SK-N-SH (cell line): ENCODE results near the gene TBL3. TPM values are rescaled to one million over a fixed set of nuclear protein-coding genes. Genes with fewer than 3 reads are reported as not detected.

ENCODE experiments used
- CTCF ChIA-PET: fragments of 300-600, 350-600 bp; formaldehyde crosslinking; extraction: SDS; loops from one replicate; lab custom pipeline; 2021; lab: Yijun Ruan, JAX
- POLR2A ChIA-PET: fragments of 350-600 bp; sonication (Branson Sonifier 250); formaldehyde crosslinking; extraction: SDS; loops from one replicate; lab custom pipeline; 2020; ENCODE audit warnings: antibody characterized with exemption, inconsistent platforms; lab: Yijun Ruan, JAX
- DNase-seq: peaks from one replicate; pipeline ENCODE4 v3.0.0; 2012
- H2AFZ ChIP-seq: fragments of 200-600 bp; sonication (generic); 2 replicates; pipeline ENCODE4 v1.8.1; 2016; ENCODE audit warnings: antibody characterized with exemption, mild to moderate bottlenecking, low read depth
- H3F3A ChIP-seq: fragments of 200-600 bp; sonication (generic); replicated peaks from 2 replicates; pipeline ENCODE3; 2016; ENCODE audit warnings: antibody characterized with exemption, mild to moderate bottlenecking; ENCODE audit not compliant: insufficient read depth
- H3K27ac ChIP-seq, 2 experiments: fragments of 200-500 bp in 1 of 2; fragments of 200-600 bp in 1 of 2; sonication (Bioruptor generic) in 1 of 2; sonication (generic), shearing (Covaris generic) in 1 of 2; 2 replicates each; pipeline versions ENCODE4 v1.5.1 to v1.6.1; 2014 to 2016; ENCODE audit warnings: low read depth in 2 of 2, inconsistent platforms in 1 of 2, low read length in 1 of 2, mild to moderate bottlenecking in 1 of 2, mixed read lengths in 1 of 2
- H3K27me3 ChIP-seq: fragments of 200-600 bp; sonication (generic), shearing (Covaris generic); 2 replicates; pipeline ENCODE4 v1.6.1; 2016; ENCODE audit warnings: mixed run types; ENCODE audit not compliant: insufficient read depth
- H3K36me3 ChIP-seq, 2 experiments: fragments of 200-500 bp in 1 of 2; fragments of 200-600 bp in 1 of 2; sonication (Bioruptor generic) in 1 of 2; sonication (generic) in 1 of 2; replicated peaks in 1 of 2; 2 replicates each; pipeline versions ENCODE3 to v1.5.1; 2014 to 2016; ENCODE audit warnings: low read length in 1 of 2, mild to moderate bottlenecking in 1 of 2; ENCODE audit not compliant: insufficient read depth in 2 of 2, control insufficient read depth in 1 of 2
- H3K4me1 ChIP-seq, 2 experiments: fragments of 200-500 bp in 1 of 2; fragments of 200-600 bp in 1 of 2; sonication (Bioruptor generic) in 1 of 2; sonication (generic), shearing (Covaris generic) in 1 of 2; 2 replicates each; pipeline versions ENCODE4 v1.5.1 to v1.6.1; 2014 to 2016; ENCODE audit warnings: low read depth in 1 of 2, low read length in 1 of 2, mixed run types in 1 of 2; ENCODE audit not compliant: insufficient read depth in 2 of 2, control insufficient read depth in 1 of 2
- H3K4me2 ChIP-seq: fragments of 200-600 bp; sonication (generic), shearing (Covaris generic); 2 replicates; pipeline ENCODE4 v1.6.1; 2017; ENCODE audit warnings: mixed run types
- H3K4me3 ChIP-seq, 2 experiments: fragments of 200-500 bp in 1 of 2; fragments of 200-600 bp in 1 of 2; sonication (Bioruptor generic) in 1 of 2; sonication (generic), shearing (Covaris generic) in 1 of 2; 2 replicates each; pipeline versions ENCODE4 v1.5.1 to v1.8.1; 2014 to 2016; ENCODE audit warnings: low read depth in 2 of 2, inconsistent platforms in 1 of 2, low read length in 1 of 2, mild to moderate bottlenecking in 1 of 2, mixed read lengths in 1 of 2, moderate library complexity in 1 of 2
- H3K79me2 ChIP-seq: fragments of 200-600 bp; sonication (generic); 2 replicates; pipeline ENCODE4 v1.8.1; 2017; ENCODE audit warnings: mild to moderate bottlenecking; ENCODE audit not compliant: insufficient read depth
- H3K9ac ChIP-seq: fragments of 200-600 bp; sonication (generic); 2 replicates; pipeline ENCODE4 v1.6.1; 2017; ENCODE audit warnings: mixed run types
- H3K9me2 ChIP-seq: fragments of 200-600 bp; sonication (generic); 2 replicates; pipeline ENCODE4 v1.6.1; 2017; ENCODE audit warnings: mixed run types
- H3K9me3 ChIP-seq: fragments of 200-600 bp; sonication (generic); 2 replicates; pipeline ENCODE4 v1.6.1; 2017; ENCODE audit warnings: mixed run types, mild to moderate bottlenecking, moderate library complexity
- H4K20me1 ChIP-seq: fragments of 200-600 bp; sonication (generic); 2 replicates; pipeline ENCODE4 v1.6.1; 2017; ENCODE audit warnings: mild to moderate bottlenecking, mixed run types; ENCODE audit not compliant: insufficient read depth
- CHD2 ChIP-seq: fragments of 150-350 bp; IDR thresholded peaks from 2 replicates; pipeline ENCODE4 v1.6.1; 2018; ENCODE audit warnings: low read length; ENCODE audit not compliant: partially characterized antibody
- EP300 ChIP-seq, 2 experiments: IDR thresholded peaks; 2 replicates each; pipeline versions ENCODE4 v1.4.0 to v1.6.1; 2012; ENCODE audit warnings: borderline replicate concordance in 1 of 2, low read depth in 1 of 2, low read length in 1 of 2
- EZH2phosphoT487 ChIP-seq: fragments of 200-600 bp; sonication (generic); IDR thresholded peaks from 2 replicates; pipeline ENCODE4 v1.6.1; 2017; ENCODE audit warnings: low read depth, mixed run types, mild to moderate bottlenecking, antibody characterized with exemption, moderate library complexity, borderline replicate concordance
- FOSL2 ChIP-seq: IDR thresholded peaks from 2 replicates; pipeline ENCODE4 v1.4.0; 2012; ENCODE audit warnings: low read depth, mild to moderate bottlenecking, moderate library complexity, borderline replicate concordance
- FOXJ3 ChIP-seq: sonication (generic); formaldehyde crosslinking; IDR thresholded peaks from 2 replicates; pipeline ENCODE4 v1.5.1; 2020; ENCODE audit warnings: mild to moderate bottlenecking, missing genetic modification reagents
- GABPA ChIP-seq: IDR thresholded peaks from 2 replicates; pipeline ENCODE4 v1.4.0; 2012; ENCODE audit warnings: low read depth, mild to moderate bottlenecking
- MAX ChIP-seq: IDR thresholded peaks from 2 replicates; pipeline ENCODE4 v1.4.0; 2012; ENCODE audit warnings: low read depth
- MEF2A ChIP-seq: IDR thresholded peaks from 2 replicates; pipeline ENCODE4 v1.4.0; 2012; ENCODE audit warnings: low read depth, borderline replicate concordance
- MXI1 ChIP-seq: IDR thresholded peaks from 2 replicates; pipeline ENCODE4 v1.6.1; 2012; ENCODE audit warnings: mild to moderate bottlenecking, low read depth, low read length, improper control_type of control experiment
- NRF1 ChIP-seq: IDR thresholded peaks from 2 replicates; pipeline ENCODE4 v1.6.1; 2012; ENCODE audit warnings: low read depth, mild to moderate bottlenecking, low read length
- SIN3A ChIP-seq: IDR thresholded peaks from 2 replicates; pipeline ENCODE4 v1.6.1; 2012; ENCODE audit warnings: low read depth, mild to moderate bottlenecking, low read length, moderate library complexity, borderline replicate concordance
- SMC3 ChIP-seq: IDR thresholded peaks from 2 replicates; pipeline ENCODE4 v1.6.1; 2012; ENCODE audit warnings: low read depth, low read length, improper control_type of control experiment
- TCF12 ChIP-seq: IDR thresholded peaks from 2 replicates; pipeline ENCODE4 v1.4.0; 2012
- USF1 ChIP-seq: IDR thresholded peaks from 2 replicates; pipeline ENCODE4 v1.4.0; 2012; ENCODE audit warnings: low read depth, borderline replicate concordance
- ZBTB33 ChIP-seq: IDR thresholded peaks from 2 replicates; pipeline ENCODE4 v1.4.0; 2012; ENCODE audit warnings: low read depth, borderline replicate concordance
- WGBS: methylation state at CpG from one replicate; pipeline ENCODE4 v1.1.6; 2017; ENCODE audit warnings: low lambda C conversion rate; 5-methylcytosine and 5-hydroxymethylcytosine counted together
- polyA plus RNA-seq, 3 experiments: library from polyadenylated mRNA; depleted of rRNA; stranded (reverse); fragments of >200 nt; gene quantifications; 2 replicates each; pipeline ENCODE4 v1.2.3, GENCODE V29; 2012
- TF ChIP-seq, protein P1 (sequence below): fragments of 150-350 bp; IDR thresholded peaks from 2 replicates; pipeline ENCODE4 v1.6.1; 2016; ENCODE audit warnings: mild to moderate bottlenecking, low read depth, low read length
- TF ChIP-seq, protein P2 (sequence below): fragments of 150-350 bp; IDR thresholded peaks from 2 replicates; pipeline ENCODE4 v1.6.1; 2017; ENCODE audit warnings: antibody characterized with exemption, low read length, low read depth, borderline replicate concordance

TBL3 gene
- polyA plus RNA-seq, 1 of the 3 experiments (the other 2 are of a cell fraction): 37.1 TPM

DNA sequence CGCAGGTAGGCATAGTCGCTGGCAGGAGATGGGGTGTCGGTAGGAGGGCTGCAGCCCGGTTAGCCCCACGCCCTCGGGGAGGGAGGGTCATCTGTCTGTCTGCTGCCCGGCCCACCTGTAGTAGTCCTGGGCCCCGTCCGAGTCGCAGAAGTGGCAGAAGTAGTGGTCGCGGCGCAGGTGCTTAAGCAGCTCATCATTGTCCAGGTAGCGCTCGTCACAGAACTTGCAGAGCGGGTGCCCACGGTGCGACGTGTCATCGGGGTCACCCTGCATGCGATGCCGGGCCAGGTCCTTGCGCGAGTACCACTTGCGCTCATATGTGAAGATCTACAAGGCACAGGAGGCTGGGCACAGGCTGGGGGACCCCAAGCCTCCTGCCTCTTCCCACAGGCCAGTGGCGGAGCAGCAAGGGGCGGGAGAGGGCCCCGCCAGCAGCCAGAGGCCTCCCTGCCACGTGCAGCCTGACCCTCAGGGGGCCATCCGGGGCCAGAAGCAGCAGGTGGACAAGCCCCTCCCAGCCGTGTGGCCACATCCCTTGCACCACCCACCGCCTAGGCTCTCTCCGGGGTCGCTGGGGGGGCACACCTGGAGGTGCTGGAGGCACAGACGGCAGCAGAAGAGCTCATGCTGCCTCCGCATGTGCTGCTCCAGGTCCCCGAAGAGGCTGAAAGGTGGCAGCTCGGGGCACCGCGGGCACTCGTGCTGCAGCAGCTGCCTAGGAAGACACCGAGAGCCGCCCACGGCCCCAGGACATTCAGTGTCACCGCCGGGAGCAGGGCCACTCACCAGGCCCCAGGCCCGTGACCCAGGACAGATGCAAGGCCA, 30.8 kb downstream of the TBL3 start:
- no peaks in the 10 kb centered on the region for H3K9me3 ChIP-seq
- POLR2A ChIA-PET: interaction anchor here (0.5 to 1.4 kb wide), 3 partner anchors 38 to 916 kb away, joined by 3 to 4 read pairs (median 3); partner anchors contain the start of genes RPS2 and TRAF7
- H3F3A ChIP-seq: peaks cover 7% of the 10 kb centered on the region
- H3K4me3 ChIP-seq: no peak overlapping the region
- H3K79me2 ChIP-seq: peaks cover 57% of the 10 kb centered on the region
- TF ChIP-seq USF1 (no peak), NRF1 (no peak), MEF2A (no peak), MAX (no peak), SMC3 (no peak), EZH2phosphoT487 (no peak), GABPA (no peak), FOXJ3 (CRISPR knock-in tag) (no peak), TCF12 (no peak), FOSL2 (no peak), SIN3A (no peak), EP300 (IDR thresholded peaks at IDR 0.05; ENCODE audit: borderline replicate concordance in 1 of 2, low read depth in 1 of 2, low read length in 1 of 2) (no peak), ZBTB33 (no peak), CHD2 (no peak), MXI1 (no peak)
- TF ChIP-seq, protein P1, sequence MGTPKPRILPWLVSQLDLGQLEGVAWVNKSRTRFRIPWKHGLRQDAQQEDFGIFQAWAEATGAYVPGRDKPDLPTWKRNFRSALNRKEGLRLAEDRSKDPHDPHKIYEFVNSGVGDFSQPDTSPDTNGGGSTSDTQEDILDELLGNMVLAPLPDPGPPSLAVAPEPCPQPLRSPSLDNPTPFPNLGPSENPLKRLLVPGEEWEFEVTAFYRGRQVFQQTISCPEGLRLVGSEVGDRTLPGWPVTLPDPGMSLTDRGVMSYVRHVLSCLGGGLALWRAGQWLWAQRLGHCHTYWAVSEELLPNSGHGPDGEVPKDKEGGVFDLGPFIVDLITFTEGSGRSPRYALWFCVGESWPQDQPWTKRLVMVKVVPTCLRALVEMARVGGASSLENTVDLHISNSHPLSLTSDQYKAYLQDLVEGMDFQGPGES: no peak
- TF ChIP-seq, protein P2, sequence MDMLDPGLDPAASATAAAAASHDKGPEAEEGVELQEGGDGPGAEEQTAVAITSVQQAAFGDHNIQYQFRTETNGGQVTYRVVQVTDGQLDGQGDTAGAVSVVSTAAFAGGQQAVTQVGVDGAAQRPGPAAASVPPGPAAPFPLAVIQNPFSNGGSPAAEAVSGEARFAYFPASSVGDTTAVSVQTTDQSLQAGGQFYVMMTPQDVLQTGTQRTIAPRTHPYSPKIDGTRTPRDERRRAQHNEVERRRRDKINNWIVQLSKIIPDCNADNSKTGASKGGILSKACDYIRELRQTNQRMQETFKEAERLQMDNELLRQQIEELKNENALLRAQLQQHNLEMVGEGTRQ: no peak
- peaks cover 3 to 56% of the 10 kb centered on the region in 2 experiments for H3K36me3 ChIP-seq
- no peak overlapping the region for H2AFZ ChIP-seq
- CTCF ChIA-PET: interaction anchor here (0.7 to 4.1 kb wide), 18 partner anchors 10 to 249 kb away, joined by 3 to 108 read pairs (median 14); partner anchors contain the start of genes ECI1, GFER, NOXO1 and NTHL1
- H3K4me1 ChIP-seq: peaks cover 17 to 42% of the 10 kb centered on the region in 2 experiments; a peak in 3 of 4 replicates
- no peak for DNase-seq
- H3K9ac ChIP-seq: no peak overlapping the region
- H3K27ac ChIP-seq: no peak overlapping the region
- H3K4me2 ChIP-seq: no peak overlapping the region
- WGBS: 97% methylated on average over 26 of the region's 47 CpGs
- no peaks in the 10 kb centered on the region for H3K27me3 ChIP-seq
- peaks cover 58% of the 10 kb centered on the region for H4K20me1 ChIP-seq
- H3K9me2 ChIP-seq: no peaks in the 10 kb centered on the region
